ENCODE measurements around the gene TANGO6.

The TANGO6 gene

GRCh38 chr16:69064764-69065313 is 221.5 kb downstream of the TANGO6 start:
- no peak for DNase-seq

GRCh38 chr16:69069504-69069903 is 226.2 kb downstream of the TANGO6 start:
- DNase-seq = no peak

- no peak for DNase-seq
Measured at GRCh38 chr16:69071036-69071435, 227.7 kb downstream of the TANGO6 start.

- DNase-seq = no peak
Measured at GRCh38 chr16:69072640-69072974, 229.3 kb downstream of the TANGO6 start.

- no peak for DNase-seq
Measured at GRCh38 chr16:69073181-69073702, 229.9 kb downstream of the TANGO6 start.

GRCh38 chr16:69077251-69077650 is 233.9 kb downstream of the TANGO6 start:
- DNase-seq = no peak

- DNase-seq = no peak
Measured at GRCh38 chr16:69078073-69078472, 234.7 kb downstream of the TANGO6 start.

GRCh38 chr16:69079697-69080096 is 236.4 kb downstream of the TANGO6 start:
- DNase-seq = no peak

GRCh38 chr16:69083306-69083941 is 240.1 kb downstream of the TANGO6 start:
- DNase-seq = no peak

- DNase-seq = no peak
Measured at GRCh38 chr16:69084289-69084688, 241.0 kb downstream of the TANGO6 start.

- no peak for DNase-seq
Measured at GRCh38 chr16:69085032-69085695, 241.8 kb downstream of the TANGO6 start.

- no peak for DNase-seq
Measured at GRCh38 chr16:69087161-69087581, 243.8 kb downstream of the TANGO6 start.

- DNase-seq = no peak
Measured at GRCh38 chr16:69088684-69089083, 245.4 kb downstream of the TANGO6 start.

GRCh38 chr16:69089091-69089910 is 246.0 kb downstream of the TANGO6 start:
- DNase-seq = no peak

GRCh38 chr16:69093974-69094373 is 250.6 kb downstream of the TANGO6 start:
- no peak for DNase-seq

- no peak for DNase-seq
Measured at GRCh38 chr16:69094501-69094900, 251.2 kb downstream of the TANGO6 start.

GRCh38 chr16:69095193-69095592 is 251.9 kb downstream of the TANGO6 start:
- no peak for DNase-seq

GRCh38 chr16:69100071-69100691 is 256.9 kb downstream of the TANGO6 start:
- DNase-seq = no peak

- DNase-seq = peak; percentile 52
Measured at GRCh38 chr16:69105501-69106361, 262.4 kb downstream of the TANGO6 start, which contains the start of gene HAS3. HAS3 (plus strand) TSS chr16:69105653; CDS start chr16:69109396, 3,743 bp downstream.

GRCh38 chr16:69106491-69107315 is 263.4 kb downstream of the TANGO6 start:
- no peak for DNase-seq
